Cardiac muscle cell (in vitro differentiated cells and primary cell): ENCODE data around the gene FAM171A2. TPM values are rescaled to one million over a fixed set of nuclear protein-coding genes. Genes with fewer than 3 reads are reported as not detected.
"Not testable (repeated sequence)": the region's sequence is repeated elsewhere in the genome, so short reads cannot be mapped to it uniquely, and the experiment has no call there.

ENCODE experiments used
- DNase-seq, 2 donors: peaks; one replicate each; pipeline versions ENCODE4 v3.0.0 to v3.0.0-alpha.2; 2010 to 2017; ENCODE audit warnings: low read depth in 1 of 2, low spot score in 1 of 2
- H3K27ac ChIP-seq: fragments of 200-600 bp; sonication (generic); 2 replicates; pipeline ENCODE4 v1.5.1; 2016
- H3K27me3 ChIP-seq: fragments of 200-600 bp; sonication (generic); 2 replicates; pipeline ENCODE4 v1.6.0; 2016; ENCODE audit warnings: control low read depth
- H3K36me3 ChIP-seq: fragments of 200-600 bp; sonication (generic); 2 replicates; pipeline ENCODE4 v1.5.1; 2016; ENCODE audit warnings: control low read depth
- H3K4me1 ChIP-seq: fragments of 200-600 bp; sonication (generic); 2 replicates; pipeline ENCODE4 v1.8.1; 2017; ENCODE audit warnings: low read depth, mild to moderate bottlenecking, mixed run types
- H3K4me3 ChIP-seq: fragments of 200-600 bp; sonication (generic); 2 replicates; pipeline ENCODE4 v1.5.1; 2016; ENCODE audit warnings: mild to moderate bottlenecking
- H3K9me3 ChIP-seq: fragments of 200-600 bp; sonication (generic); 2 replicates; pipeline ENCODE4 v1.5.1; 2017; ENCODE audit warnings: low read depth, mild to moderate bottlenecking, control low read depth
- polyA plus RNA-seq: library from polyadenylated mRNA; unstranded; fragments of >200 nt; fragmentation: Nextera tagmentation; extraction: Ambion mirVana; gene quantifications from 2 replicates; pipeline ENCODE4 v1.2.1, GENCODE V29; 2016
- total RNA-seq: library from RNA; depleted of rRNA; stranded (reverse); fragments of >200 nt; gene quantifications from 2 replicates; pipeline ENCODE4 v1.2.3, GENCODE V29; 2016
- TF ChIP-seq, protein P1 (sequence below): IDR thresholded peaks from 2 replicates; pipeline ENCODE4 v1.5.1; 2012; ENCODE audit warnings: low read depth, mild to moderate bottlenecking, low read length

The FAM171A2 gene
- total and polyA plus RNA-seq, 2 experiments from 2014 or later = 38.6 to 49.5 TPM

DNA sequence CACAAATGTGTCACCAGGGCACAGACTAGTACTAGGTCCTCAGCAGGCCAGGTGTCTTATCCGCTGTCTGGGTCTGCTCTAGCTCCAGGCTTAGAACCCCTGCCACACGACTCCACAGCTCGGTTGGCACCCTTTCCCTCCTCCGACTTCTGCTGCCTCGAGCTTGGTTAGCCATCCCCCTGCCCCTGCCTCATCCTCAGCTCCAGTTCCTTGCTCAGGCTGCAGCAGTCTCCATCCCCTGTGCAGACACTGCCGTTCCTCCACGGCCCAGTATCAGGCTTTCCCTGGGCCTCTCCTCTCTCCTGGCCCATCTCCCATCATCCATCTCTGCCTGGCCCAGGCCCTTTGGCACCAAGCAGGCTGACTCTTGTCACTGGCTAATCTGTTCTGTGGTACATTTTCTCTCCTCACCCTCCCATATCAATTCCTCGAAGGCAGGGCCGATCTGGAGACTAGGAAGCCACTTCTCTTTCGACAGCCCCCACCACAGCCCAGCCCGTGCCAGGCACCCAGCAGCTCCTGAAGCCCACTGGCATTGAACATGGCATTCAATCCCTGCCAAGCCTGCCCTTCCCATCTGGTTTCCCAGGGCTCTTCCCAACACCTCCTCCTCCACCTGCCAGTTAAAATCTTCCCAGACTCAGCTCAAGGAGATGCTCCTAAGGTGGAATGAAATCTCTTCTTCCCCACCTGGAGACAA, 20.0 kb downstream of the FAM171A2 start:
- no peak overlapping the region for H3K4me3 ChIP-seq
- no peaks in the 10 kb centered on the region for H3K4me1 ChIP-seq
- no peak overlapping the region for H3K27ac ChIP-seq
- TF ChIP-seq, protein P1, sequence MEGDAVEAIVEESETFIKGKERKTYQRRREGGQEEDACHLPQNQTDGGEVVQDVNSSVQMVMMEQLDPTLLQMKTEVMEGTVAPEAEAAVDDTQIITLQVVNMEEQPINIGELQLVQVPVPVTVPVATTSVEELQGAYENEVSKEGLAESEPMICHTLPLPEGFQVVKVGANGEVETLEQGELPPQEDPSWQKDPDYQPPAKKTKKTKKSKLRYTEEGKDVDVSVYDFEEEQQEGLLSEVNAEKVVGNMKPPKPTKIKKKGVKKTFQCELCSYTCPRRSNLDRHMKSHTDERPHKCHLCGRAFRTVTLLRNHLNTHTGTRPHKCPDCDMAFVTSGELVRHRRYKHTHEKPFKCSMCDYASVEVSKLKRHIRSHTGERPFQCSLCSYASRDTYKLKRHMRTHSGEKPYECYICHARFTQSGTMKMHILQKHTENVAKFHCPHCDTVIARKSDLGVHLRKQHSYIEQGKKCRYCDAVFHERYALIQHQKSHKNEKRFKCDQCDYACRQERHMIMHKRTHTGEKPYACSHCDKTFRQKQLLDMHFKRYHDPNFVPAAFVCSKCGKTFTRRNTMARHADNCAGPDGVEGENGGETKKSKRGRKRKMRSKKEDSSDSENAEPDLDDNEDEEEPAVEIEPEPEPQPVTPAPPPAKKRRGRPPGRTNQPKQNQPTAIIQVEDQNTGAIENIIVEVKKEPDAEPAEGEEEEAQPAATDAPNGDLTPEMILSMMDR = no peak
- no peak for DNase-seq
- H3K36me3 ChIP-seq = no peaks in the 10 kb centered on the region
- H3K27me3 ChIP-seq = peaks cover 2% of the 10 kb centered on the region
- H3K9me3 ChIP-seq = no peaks in the 10 kb centered on the region

DNA sequence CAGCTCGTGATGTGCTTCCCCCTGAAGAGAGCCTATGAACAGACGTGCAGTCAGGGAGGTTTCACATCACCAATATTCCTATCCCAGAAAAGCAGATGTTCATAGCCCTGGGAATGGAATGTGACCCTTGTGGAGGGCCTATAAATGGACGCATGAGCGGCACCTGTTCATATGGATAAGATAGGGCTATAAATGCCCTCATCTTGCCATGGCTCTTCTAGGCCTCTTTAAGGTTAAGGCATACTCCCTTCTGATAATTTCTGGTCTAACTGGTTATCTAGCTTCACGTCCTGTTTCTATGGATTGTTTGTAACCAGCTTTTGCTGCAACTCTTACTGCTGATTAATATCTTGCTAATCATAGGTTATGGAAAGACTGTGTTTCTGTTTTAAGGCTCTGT, 23.1 kb downstream of the FAM171A2 start:
- not testable (repeated sequence) for H3K27me3 ChIP-seq, H3K36me3 ChIP-seq, H3K27ac ChIP-seq, DNase-seq, H3K4me1 ChIP-seq, H3K9me3 ChIP-seq, H3K4me3 ChIP-seq

DNA sequence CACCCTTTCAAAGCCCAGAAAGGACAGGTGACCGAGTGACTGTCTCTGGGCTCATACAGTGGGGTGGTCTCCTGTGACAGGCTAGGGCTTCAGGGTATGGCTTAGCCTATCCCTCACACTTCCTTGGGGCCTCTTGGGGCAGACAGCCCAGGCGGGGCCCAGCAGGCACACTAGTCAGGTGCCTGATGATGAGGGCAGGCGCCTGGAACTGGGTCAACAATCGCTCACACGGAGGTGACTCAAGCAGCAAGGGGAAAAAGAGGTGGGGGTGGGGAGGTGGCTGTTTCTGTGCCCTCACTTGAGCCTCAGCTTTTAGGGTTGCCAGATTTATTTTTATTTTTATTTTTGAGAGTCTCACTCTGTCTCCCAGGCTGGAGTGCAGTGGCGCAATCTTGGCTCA, 25.0 kb downstream of the FAM171A2 start:
- TF ChIP-seq, protein P1 = no peak
- no peaks in the 10 kb centered on the region for H3K36me3 ChIP-seq
- no peak overlapping the region for H3K27ac ChIP-seq
- DNase-seq = no peak
- H3K27me3 ChIP-seq = peaks cover 2% of the 10 kb centered on the region
- no peaks in the 10 kb centered on the region for H3K4me1 ChIP-seq
- no peak overlapping the region for H3K4me3 ChIP-seq
- no peaks in the 10 kb centered on the region for H3K9me3 ChIP-seq

DNA sequence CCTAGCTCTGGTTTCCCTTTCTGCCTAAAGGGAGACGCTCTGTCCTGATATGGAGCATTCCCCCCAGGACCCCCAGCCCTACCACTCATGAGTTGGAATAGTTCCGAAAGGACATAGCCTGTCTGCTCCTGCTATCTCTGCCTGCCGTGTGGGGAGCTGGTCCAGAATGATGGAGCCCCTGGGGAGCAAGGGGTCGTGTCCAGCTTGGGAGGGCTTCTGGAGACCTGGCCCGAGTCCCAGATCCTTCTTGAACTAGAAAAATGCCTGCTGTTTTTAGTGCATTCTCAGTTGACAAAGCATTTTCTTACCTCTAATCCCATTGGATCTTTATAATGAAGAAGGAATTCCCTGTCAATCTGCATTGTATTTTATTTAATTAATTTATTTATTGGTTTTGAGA, 27.7 kb downstream of the FAM171A2 start:
- no peaks in the 10 kb centered on the region for H3K4me1 ChIP-seq
- DNase-seq = no peak
- TF ChIP-seq, protein P1 = no peak
- H3K27ac ChIP-seq = no peak overlapping the region
- H3K36me3 ChIP-seq = no peaks in the 10 kb centered on the region
- no peak overlapping the region for H3K4me3 ChIP-seq
- no peaks in the 10 kb centered on the region for H3K27me3 ChIP-seq
- H3K9me3 ChIP-seq = no peaks in the 10 kb centered on the region

DNA sequence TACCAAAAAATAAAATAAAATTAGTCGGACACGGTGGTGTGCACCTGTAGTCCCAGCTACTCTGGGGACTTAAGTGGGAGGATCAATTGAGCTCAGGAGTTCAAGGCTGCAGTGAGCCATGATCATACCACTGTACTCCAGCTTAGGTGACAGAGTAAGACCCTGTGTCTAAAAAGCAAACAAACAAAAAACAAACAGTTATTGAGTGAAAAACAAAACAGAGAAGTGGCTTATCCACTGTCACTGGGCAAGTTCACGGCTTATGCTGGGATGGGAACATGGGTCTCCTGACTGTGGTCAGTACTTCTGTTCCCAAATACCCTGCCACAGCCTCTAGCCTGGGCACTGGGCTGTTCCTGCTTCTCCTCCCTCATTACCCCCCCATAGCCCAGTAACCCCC, 28.1 kb downstream of the FAM171A2 start:
- Histone ChIP-seq H3K9me3 (no peaks in the 10 kb centered on the region), H3K36me3 (no peaks in the 10 kb centered on the region), H3K4me1 (no peaks in the 10 kb centered on the region), H3K27me3 (no peaks in the 10 kb centered on the region), H3K4me3 (no peak overlapping the region), H3K27ac (no peak overlapping the region)
- no peak for DNase-seq
- TF ChIP-seq, protein P1 = no peak

DNA sequence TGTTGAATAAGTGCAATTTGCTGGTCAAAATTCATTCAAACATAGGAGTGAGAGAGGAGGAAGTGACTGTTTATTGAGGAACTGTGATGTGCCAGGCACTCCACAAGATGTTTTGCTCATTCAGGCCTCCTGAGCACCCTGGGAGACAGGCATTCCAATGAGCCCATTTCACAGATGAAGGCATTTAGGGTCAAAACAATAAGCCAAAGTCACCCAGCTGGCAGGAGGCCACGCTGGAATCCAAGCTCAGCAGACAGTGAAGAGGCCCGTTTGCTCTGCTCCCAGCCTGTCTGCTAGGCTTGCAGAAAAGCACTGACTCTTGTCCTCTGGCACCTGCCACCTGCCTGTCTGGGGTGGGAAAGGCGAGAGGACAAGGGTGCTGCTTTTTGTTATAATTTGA, 28.9 kb downstream of the FAM171A2 start:
- Histone ChIP-seq H3K4me1 (no peaks in the 10 kb centered on the region), H3K36me3 (no peaks in the 10 kb centered on the region), H3K9me3 (no peaks in the 10 kb centered on the region), H3K27ac (no peak overlapping the region), H3K27me3 (no peaks in the 10 kb centered on the region), H3K4me3 (no peak overlapping the region)
- TF ChIP-seq, protein P1 = no peak
- no peak for DNase-seq
